ENCODE results near the gene SLC5A1.

GRCh38 chr22:32120603-32121002, 77.5 kb downstream of the SLC5A1 start:
- TF ChIP-seq CTCF (conservative IDR thresholded peaks at IDR 0.05) (no peak), ZFX (IDR thresholded peaks at IDR 0.05) (no peak)
